ACC112 (cell line): Measurements from ENCODE around the gene FMNL2.

Experiments used
- H2AFZ ChIP-seq: fragments of 200-600 bp; sonication (generic); one replicate; pipeline ENCODE4 v1.6.0; 2017; ENCODE audit warnings: antibody characterized with exemption, low read length; ENCODE audit not compliant: unreplicated experiment
- H3K27ac ChIP-seq: fragments of 200-600 bp; sonication (generic); 2 replicates; pipeline ENCODE4 v1.5.1; 2014; ENCODE audit warnings: low read depth, mild to moderate bottlenecking, antibody characterized with exemption, low read length, moderate library complexity
- H3K27me3 ChIP-seq: fragments of 200-600 bp; sonication (generic); 2 replicates; pipeline ENCODE4 v1.6.1; 2014; ENCODE audit warnings: mild to moderate bottlenecking, antibody characterized with exemption, low read length, moderate library complexity, mixed read lengths; ENCODE audit not compliant: insufficient read depth
- H3K36me3 ChIP-seq: fragments of 200-600 bp; sonication (generic); 2 replicates; pipeline ENCODE4 v1.6.1; 2016; ENCODE audit warnings: mild to moderate bottlenecking, antibody characterized with exemption, low read length, moderate library complexity, mixed read lengths; ENCODE audit not compliant: insufficient read depth
- H3K4me1 ChIP-seq: fragments of 200-600 bp; sonication (generic); one replicate; pipeline ENCODE4 v1.6.1; 2016; ENCODE audit warnings: low read length, mixed read lengths; ENCODE audit not compliant: insufficient read depth, unreplicated experiment, control insufficient read depth
- H3K4me3 ChIP-seq: fragments of 200-600 bp; sonication (generic); 2 replicates; pipeline ENCODE4 v1.5.1; 2014; ENCODE audit warnings: mild to moderate bottlenecking, low read depth, low read length
- H3K79me2 ChIP-seq: fragments of 200-600 bp; sonication (generic); one replicate; pipeline ENCODE4 v1.6.0; 2016; ENCODE audit warnings: low read length; ENCODE audit not compliant: control insufficient read depth, unreplicated experiment, insufficient read depth

The FMNL2 gene

DNA sequence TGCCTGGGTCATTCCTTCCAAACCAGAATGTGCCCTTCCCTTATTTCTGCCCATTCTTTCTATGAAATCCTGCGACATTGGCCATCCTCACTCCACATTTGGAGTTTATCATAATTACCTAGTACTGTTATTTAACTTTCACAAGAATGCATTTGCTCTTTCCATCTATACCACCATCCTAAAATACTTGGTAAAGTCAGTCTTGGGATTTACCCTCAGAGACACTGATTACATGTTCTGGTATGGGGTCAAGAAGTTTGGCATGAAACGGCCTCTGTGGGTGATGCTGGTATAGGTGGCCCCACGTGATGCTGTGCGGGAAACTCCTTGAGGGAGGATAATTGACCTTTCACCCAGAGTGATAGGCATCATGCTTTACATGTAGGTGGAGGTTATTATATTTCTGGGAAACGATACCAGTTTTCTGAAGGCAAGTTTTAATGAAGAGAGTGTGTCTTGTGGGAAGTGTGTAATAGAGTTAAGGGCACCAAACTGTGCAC lies 123.5 kb downstream of the FMNL2 start:
- H3K4me1 ChIP-seq: peaks cover 6% of the 10 kb centered on the region
- H2AFZ ChIP-seq: no peak overlapping the region
- no peak overlapping the region for H3K4me3 ChIP-seq
- H3K36me3 ChIP-seq: no peaks in the 10 kb centered on the region
- no peak overlapping the region for H3K27ac ChIP-seq
- no peaks in the 10 kb centered on the region for H3K27me3 ChIP-seq
- peaks cover 46% of the 10 kb centered on the region for H3K79me2 ChIP-seq

DNA sequence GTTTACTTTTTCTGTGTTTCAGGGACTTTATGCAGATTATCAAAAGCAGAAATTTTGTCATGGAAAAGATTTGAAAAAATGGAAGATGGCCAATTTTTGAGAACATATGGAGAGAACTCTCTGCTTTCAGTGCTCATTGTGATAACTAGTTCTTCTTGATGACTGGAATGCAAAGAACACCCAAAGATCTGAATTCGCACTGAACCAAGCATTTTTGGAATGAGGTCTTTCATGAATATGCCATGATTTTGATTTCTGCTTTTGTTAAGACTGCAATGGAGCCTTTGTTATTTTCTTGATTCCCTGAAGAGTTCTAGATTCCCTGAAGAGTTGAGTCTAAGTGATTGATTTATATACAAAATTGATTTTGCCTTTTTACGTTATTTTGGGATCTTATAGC lies 124.1 kb downstream of the FMNL2 start:
- Histone ChIP-seq H3K79me2 (peaks cover 51% of the 10 kb centered on the region), H3K4me3 (no peak overlapping the region), H3K27me3 (no peaks in the 10 kb centered on the region), H3K4me1 (peaks cover 6% of the 10 kb centered on the region), H2AFZ (no peak overlapping the region), H3K36me3 (no peaks in the 10 kb centered on the region), H3K27ac (no peak overlapping the region)

DNA sequence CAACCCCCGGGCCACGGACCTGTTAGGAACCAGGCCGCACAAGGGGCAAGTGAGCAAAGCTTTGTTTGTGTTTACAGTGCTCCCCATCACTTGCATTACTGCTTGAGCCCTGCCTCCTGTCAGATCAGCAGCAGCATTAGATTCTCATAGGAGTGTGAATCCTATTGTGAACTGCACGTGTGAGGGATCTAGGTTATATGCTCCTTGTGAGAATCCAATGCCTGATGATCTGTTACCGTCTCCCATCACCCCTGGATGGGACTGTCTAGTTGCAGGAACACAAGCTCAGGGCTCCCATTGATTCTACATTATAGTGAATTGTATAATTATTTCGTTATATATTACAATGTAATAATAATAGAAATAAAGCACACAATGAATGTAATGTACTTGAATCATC lies 125.6 kb downstream of the FMNL2 start:
- H3K27ac ChIP-seq: no peak overlapping the region
- H3K4me1 ChIP-seq: peaks cover 18% of the 10 kb centered on the region
- no peak overlapping the region for H3K4me3 ChIP-seq
- no peak overlapping the region for H2AFZ ChIP-seq
- H3K36me3 ChIP-seq: no peaks in the 10 kb centered on the region
- H3K27me3 ChIP-seq: no peaks in the 10 kb centered on the region
- H3K79me2 ChIP-seq: peaks cover 55% of the 10 kb centered on the region

DNA sequence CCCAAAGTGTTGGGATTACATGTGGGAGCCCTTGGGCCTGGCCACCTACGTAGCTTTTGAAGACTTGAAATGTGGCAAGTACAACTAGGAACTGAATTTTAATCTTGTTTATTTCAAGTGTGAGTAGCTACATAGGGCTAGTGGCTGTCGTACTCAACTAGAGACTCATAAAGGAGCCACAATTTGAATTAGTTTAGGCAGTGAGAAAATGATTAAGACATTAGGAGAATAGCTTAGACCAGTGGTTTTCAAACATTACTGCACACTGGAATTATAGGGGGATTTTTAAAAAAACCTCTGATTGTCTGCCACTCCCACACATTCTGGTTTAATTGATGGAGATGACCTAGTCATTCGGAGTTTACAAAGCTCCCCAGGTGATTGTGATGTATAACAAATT lies 127.1 kb downstream of the FMNL2 start:
- no peak overlapping the region for H3K27ac ChIP-seq
- H2AFZ ChIP-seq: no peak overlapping the region
- H3K79me2 ChIP-seq: peaks cover 64% of the 10 kb centered on the region
- H3K4me3 ChIP-seq: no peak overlapping the region
- peaks cover 27% of the 10 kb centered on the region for H3K4me1 ChIP-seq
- H3K36me3 ChIP-seq: no peaks in the 10 kb centered on the region
- H3K27me3 ChIP-seq: no peaks in the 10 kb centered on the region

DNA sequence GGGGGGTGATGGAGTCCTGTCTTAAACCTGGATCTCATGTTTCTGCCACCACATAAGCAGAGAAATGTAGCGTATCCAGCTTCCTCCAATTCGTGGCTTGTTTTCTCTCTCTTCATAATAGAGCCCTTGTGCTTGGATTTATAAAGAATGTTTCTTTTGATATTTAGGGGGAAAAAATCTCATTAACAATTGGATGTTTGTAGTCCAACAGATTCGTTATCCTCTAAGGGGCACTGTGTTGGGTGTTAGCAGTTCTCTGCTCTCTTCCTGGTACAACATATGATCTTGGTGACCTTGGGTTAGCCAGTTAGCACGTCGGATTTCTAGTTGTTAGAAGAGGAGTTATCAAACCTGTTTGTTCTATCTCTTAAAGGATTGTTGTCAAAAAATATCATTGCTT lies 127.8 kb downstream of the FMNL2 start:
- H3K27me3 ChIP-seq: no peaks in the 10 kb centered on the region
- H3K4me3 ChIP-seq: no peak overlapping the region
- no peak overlapping the region for H2AFZ ChIP-seq
- no peaks in the 10 kb centered on the region for H3K36me3 ChIP-seq
- H3K27ac ChIP-seq: no peak overlapping the region
- peaks cover 27% of the 10 kb centered on the region for H3K4me1 ChIP-seq
- H3K79me2 ChIP-seq: peaks cover 68% of the 10 kb centered on the region

DNA sequence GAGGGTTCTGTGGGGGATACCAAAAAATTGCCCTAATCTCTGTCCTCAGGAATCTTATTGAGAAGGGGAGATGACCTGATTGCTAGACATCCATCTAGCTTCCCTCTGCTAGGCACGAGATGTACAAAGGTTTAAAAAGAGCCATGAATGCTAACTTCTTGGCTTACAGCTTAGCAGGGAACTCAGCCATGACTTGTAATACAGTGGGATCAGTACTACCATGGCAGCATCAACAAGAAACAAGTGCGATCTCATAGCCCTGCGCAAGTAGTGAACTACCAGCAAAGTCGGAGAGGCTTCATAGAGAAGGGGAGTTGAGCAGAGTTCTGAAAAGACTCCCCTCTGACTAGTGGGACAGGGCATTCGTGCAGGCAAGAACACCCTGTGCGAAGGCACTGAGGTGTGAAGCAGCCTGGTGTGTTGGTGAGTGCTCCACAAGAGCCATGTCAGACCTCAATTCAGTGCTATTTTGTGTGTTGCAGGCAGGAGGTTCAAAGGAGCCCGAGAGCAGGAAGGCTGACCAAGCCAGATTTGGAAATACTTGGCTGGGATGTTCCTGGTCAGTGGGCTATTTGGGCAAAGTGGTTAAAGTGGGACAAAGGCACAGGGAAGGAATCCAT lies 130.0 kb downstream of the FMNL2 start:
- no peaks in the 10 kb centered on the region for H3K27me3 ChIP-seq
- peaks cover 79% of the 10 kb centered on the region for H3K79me2 ChIP-seq
- no peak overlapping the region for H3K27ac ChIP-seq
- H3K4me1 ChIP-seq: peaks cover 40% of the 10 kb centered on the region
- no peaks in the 10 kb centered on the region for H3K36me3 ChIP-seq
- no peak overlapping the region for H2AFZ ChIP-seq
- H3K4me3 ChIP-seq: no peak overlapping the region

DNA sequence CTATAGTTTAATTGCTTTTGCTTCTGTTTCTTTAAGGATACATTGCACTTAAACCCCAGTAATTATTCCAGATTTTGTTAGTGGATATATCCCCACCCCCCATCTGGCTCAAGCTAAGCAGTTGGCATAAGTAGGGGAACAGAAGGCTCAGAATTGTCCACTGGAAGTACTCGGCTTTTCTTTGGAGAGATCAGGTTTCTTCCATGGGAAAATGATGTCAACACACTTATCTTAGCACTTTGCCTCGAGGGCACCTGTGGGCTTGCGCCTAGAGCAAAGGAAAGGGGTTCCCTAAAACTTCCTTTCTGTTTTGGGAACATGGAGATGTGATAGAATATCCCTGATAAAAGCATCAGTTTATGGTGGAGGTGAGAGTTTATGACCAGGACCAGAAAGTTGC lies 130.6 kb downstream of the FMNL2 start:
- Histone ChIP-seq H3K27me3 (no peaks in the 10 kb centered on the region), H2AFZ (no peak overlapping the region), H3K4me1 (peaks cover 40% of the 10 kb centered on the region), H3K4me3 (no peak overlapping the region), H3K27ac (no peak overlapping the region), H3K36me3 (no peaks in the 10 kb centered on the region), H3K79me2 (peaks cover 75% of the 10 kb centered on the region)

DNA sequence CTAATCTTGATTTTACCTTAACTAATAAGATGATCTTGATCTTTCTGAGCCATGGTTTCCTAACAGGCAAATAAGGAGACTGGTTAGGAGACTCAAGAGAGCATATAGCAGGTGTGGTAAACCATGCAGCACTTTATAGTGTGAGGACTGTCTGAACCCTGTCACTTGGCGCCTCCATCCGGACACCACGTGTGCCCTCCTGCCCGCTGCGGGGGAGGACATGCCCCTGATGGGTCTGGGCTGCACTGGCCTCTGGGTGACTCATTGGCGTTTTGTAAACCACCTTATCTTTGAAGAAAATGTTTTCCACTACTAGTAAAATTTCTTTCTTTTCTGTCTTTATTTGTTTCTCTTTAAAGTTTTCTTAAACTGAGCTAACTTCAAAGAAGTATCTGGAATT lies 131.1 kb downstream of the FMNL2 start:
- Histone ChIP-seq H3K27ac (no peak overlapping the region), H3K79me2 (peaks cover 79% of the 10 kb centered on the region), H3K4me1 (peaks cover 40% of the 10 kb centered on the region), H3K36me3 (no peaks in the 10 kb centered on the region), H2AFZ (no peak overlapping the region), H3K27me3 (no peaks in the 10 kb centered on the region), H3K4me3 (no peak overlapping the region)

DNA sequence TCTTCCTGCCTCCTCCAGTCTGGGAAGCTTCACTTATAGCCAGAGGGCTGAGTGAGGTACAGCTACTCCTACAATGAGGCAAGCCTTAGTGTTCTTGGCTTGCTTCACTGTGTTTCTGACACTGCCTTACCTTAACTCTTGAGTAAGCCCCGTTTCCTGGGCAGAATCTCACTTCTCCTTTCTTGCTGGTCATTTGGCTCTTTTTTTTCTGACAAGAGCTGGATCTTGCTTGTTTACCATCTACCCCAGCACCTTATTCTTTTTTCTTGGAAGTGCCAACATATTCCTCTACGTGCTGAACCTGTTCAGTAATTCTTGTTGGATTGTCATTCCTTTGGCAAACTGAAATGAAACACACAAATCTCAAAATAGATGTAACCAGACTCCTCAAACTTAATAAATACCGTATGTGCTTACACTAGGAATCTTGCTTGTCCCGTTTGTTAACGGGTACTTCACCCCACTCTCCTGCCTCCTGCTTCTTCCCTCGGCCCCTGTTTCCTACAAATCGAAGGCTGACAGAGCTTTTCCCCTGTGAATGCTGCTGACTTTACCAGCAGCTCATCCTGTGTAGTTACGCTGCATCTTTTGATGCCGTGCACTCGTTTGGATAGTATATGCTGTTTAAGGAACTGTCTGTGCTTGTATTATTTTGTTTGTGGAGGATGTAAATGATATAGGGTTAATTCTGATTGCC lies 132.2 kb downstream of the FMNL2 start:
- H3K4me1 ChIP-seq: peaks cover 40% of the 10 kb centered on the region
- peaks cover 83% of the 10 kb centered on the region for H3K79me2 ChIP-seq
- no peaks in the 10 kb centered on the region for H3K27me3 ChIP-seq
- H3K36me3 ChIP-seq: no peaks in the 10 kb centered on the region
- H3K4me3 ChIP-seq: no peak overlapping the region
- no peak overlapping the region for H3K27ac ChIP-seq
- no peak overlapping the region for H2AFZ ChIP-seq

DNA sequence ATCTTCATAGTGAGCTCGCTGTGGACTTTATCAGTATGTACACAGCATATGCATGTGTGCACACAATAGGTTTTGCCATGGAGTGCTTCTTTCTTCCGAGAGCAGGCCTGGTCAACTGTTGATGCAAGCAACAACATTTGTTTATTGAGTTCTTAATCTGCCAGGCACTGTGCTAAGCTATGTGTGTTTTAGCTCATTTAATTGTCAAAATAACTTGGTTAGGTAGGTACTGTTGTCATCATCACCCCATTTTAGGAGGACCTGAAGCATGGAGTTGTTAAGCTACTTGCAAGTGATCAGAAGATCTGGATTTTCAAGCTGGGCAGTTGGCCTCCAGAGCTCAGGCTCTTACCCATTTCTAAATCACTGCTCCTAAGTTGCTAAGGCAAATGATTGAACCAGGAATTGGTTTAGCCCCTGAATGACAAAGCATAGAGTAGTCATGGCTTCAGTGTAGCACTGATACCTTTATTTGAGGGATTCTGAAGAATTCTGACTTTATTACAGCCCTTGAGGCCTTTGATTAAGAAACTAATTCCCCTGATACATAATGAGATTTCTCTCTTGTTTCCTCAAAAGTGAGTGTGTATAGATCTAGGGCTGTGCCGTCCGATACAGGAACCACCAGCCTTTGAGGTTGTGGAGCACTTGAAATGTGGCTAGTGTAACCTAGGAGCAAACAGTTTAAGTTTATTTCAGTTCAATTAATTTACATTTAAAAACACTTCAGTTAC lies 132.9 kb downstream of the FMNL2 start:
- H3K27ac ChIP-seq: no peak overlapping the region
- H3K36me3 ChIP-seq: no peaks in the 10 kb centered on the region

More for the DNA sequence above, 132.9 kb downstream of the FMNL2 start:
- no peak overlapping the region for H2AFZ ChIP-seq
- H3K4me3 ChIP-seq: no peak overlapping the region
- H3K27me3 ChIP-seq: no peaks in the 10 kb centered on the region
- H3K79me2 ChIP-seq: peaks cover 85% of the 10 kb centered on the region
- peaks cover 40% of the 10 kb centered on the region for H3K4me1 ChIP-seq
